Neural cell (in vitro differentiated cells): Measurements from ENCODE around the gene BMAL1. TPM values are rescaled to one million over a fixed set of nuclear protein-coding genes. Genes with fewer than 3 reads are reported as not detected.

Experiments used
- H2AFZ ChIP-seq: fragments of 200-600, 300-800 bp; sonication (generic), shearing (Covaris generic); 2 replicates; pipeline ENCODE4 v1.6.0; 2014; ENCODE audit warnings: low read depth, mild to moderate bottlenecking, antibody characterized with exemption, low read length, moderate library complexity
- H3F3A ChIP-seq: fragments of 200-600 bp; shearing (Covaris generic); 2 replicates; pipeline ENCODE4 v1.6.1; 2016; ENCODE audit warnings: mild to moderate bottlenecking, moderate library complexity, mixed read lengths, antibody characterized with exemption, low read length; ENCODE audit not compliant: insufficient read depth, poor library complexity, severe bottlenecking
- H3K27ac ChIP-seq: fragments of 200-600, 300-800 bp; sonication (generic), shearing (Covaris generic); 2 replicates; pipeline ENCODE4 v1.5.1; 2014; ENCODE audit warnings: mild to moderate bottlenecking, low read length, moderate library complexity
- H3K27me3 ChIP-seq: fragments of 300-800, 200-600 bp; sonication (generic), shearing (Covaris generic); 2 replicates; pipeline ENCODE4 v1.6.0; 2014; ENCODE audit warnings: mild to moderate bottlenecking, low read depth, low read length, moderate library complexity; ENCODE audit not compliant: insufficient read depth
- H3K36me3 ChIP-seq: fragments of 300-800, 200-600 bp; sonication (generic), shearing (Covaris generic); 2 replicates; pipeline ENCODE4 v1.5.1; 2014; ENCODE audit warnings: mild to moderate bottlenecking, antibody characterized with exemption, low read length, moderate library complexity; ENCODE audit not compliant: insufficient read depth
- H3K4me2 ChIP-seq: fragments of 300-800, 200-600 bp; sonication (generic), shearing (Covaris generic); 2 replicates; pipeline ENCODE4 v1.6.0; 2014; ENCODE audit warnings: mild to moderate bottlenecking, low read length
- H3K4me3 ChIP-seq: fragments of 300-800, 200-600 bp; sonication (generic), shearing (Covaris generic); 2 replicates; pipeline ENCODE4 v1.5.1; 2014; ENCODE audit warnings: mild to moderate bottlenecking, low read length, moderate library complexity
- H3K79me2 ChIP-seq: fragments of 200-600 bp; shearing (Covaris generic); replicated peaks from 2 replicates; pipeline ENCODE4 v1.6.0; 2014; ENCODE audit warnings: mild to moderate bottlenecking, low read length, moderate library complexity; ENCODE audit not compliant: insufficient read depth
- H3K9ac ChIP-seq: fragments of 300-800, 200-600 bp; sonication (generic), shearing (Covaris generic); 2 replicates; pipeline ENCODE4 v1.6.1; 2016; ENCODE audit warnings: mild to moderate bottlenecking, low read length, mixed read lengths
- H3K9me2 ChIP-seq: fragments of 200-600 bp; shearing (Covaris generic); 2 replicates; pipeline ENCODE4 v1.6.1; 2016; ENCODE audit warnings: mild to moderate bottlenecking, low read length, mixed read lengths; ENCODE audit not compliant: insufficient read depth
- H3K9me3 ChIP-seq: fragments of 200-600, 300-800 bp; sonication (generic), shearing (Covaris generic); 2 replicates; pipeline ENCODE4 v1.6.1; 2016; ENCODE audit warnings: mild to moderate bottlenecking, mixed run types, low read length, moderate library complexity, mixed read lengths
- H4K20me1 ChIP-seq: fragments of 200-600 bp; shearing (Covaris generic); 2 replicates; pipeline ENCODE4 v1.6.1; 2016; ENCODE audit warnings: mild to moderate bottlenecking, mixed run types; ENCODE audit not compliant: insufficient read depth
- CTCF ChIP-seq: fragments of 450-650 bp; IDR thresholded peaks from 2 replicates; pipeline ENCODE4 v1.5.1; 2014; ENCODE audit warnings: antibody characterized with exemption, mild to moderate bottlenecking, moderate library complexity; ENCODE audit not compliant: poor library complexity, severe bottlenecking
- EP300 ChIP-seq: fragments of 450-650 bp; conservative IDR thresholded peaks from 2 replicates; pipeline ENCODE4 v1.6.1; 2014; ENCODE audit warnings: antibody characterized with exemption, mild to moderate bottlenecking, moderate library complexity; ENCODE audit not compliant: poor library complexity, severe bottlenecking
- EZH2 ChIP-seq: fragments of 200-600, 300-800 bp; shearing (Covaris generic), sonication (generic); IDR thresholded peaks from 2 replicates; pipeline ENCODE4 v1.6.1; 2014; ENCODE audit warnings: antibody characterized with exemption, low read length, borderline replicate concordance, mild to moderate bottlenecking; ENCODE audit not compliant: insufficient read depth, poor library complexity, severe bottlenecking
- MXI1 ChIP-seq: fragments of 450-650 bp; conservative IDR thresholded peaks from 2 replicates; pipeline ENCODE4 v1.6.1; 2014; ENCODE audit warnings: antibody characterized with exemption, mild to moderate bottlenecking; ENCODE audit not compliant: poor library complexity, severe bottlenecking
- POLR2AphosphoS5 ChIP-seq: IDR thresholded peaks from 2 replicates; pipeline ENCODE4 v1.6.1; 2012
- RAD21 ChIP-seq: fragments of 450-650 bp; conservative IDR thresholded peaks from 2 replicates; pipeline ENCODE4 v1.6.1; 2014; ENCODE audit warnings: antibody characterized with exemption, mild to moderate bottlenecking, moderate library complexity
- REST ChIP-seq: IDR thresholded peaks from 2 replicates; pipeline ENCODE4 v1.6.1; 2012; ENCODE audit warnings: borderline replicate concordance
- SMC3 ChIP-seq: fragments of 450-650 bp; conservative IDR thresholded peaks from 2 replicates; pipeline ENCODE4 v1.6.1; 2014; ENCODE audit warnings: antibody characterized with exemption, mild to moderate bottlenecking, moderate library complexity; ENCODE audit not compliant: poor library complexity
- TAF1 ChIP-seq: IDR thresholded peaks from 2 replicates; pipeline ENCODE4 v1.6.1; 2012; ENCODE audit warnings: low read depth
- polyA plus RNA-seq: library from polyadenylated mRNA; depleted of rRNA; stranded (reverse); fragments of >200 nt; gene quantifications from 2 replicates; pipeline ENCODE4 v1.2.3, GENCODE V29; 2014

BMAL1 gene
- polyA plus RNA-seq, 1 donor from 2014 or later = 17.1 TPM

- H3K4me3 ChIP-seq = no peak overlapping the region
- no peak overlapping the region for H3K27ac ChIP-seq
- H4K20me1 ChIP-seq = no peaks in the 10 kb centered on the region
- no peaks in the 10 kb centered on the region for H3K27me3 ChIP-seq
- no peaks in the 10 kb centered on the region for H3K9me2 ChIP-seq
- TF ChIP-seq RAD21 (no peak), MXI1 (no peak), SMC3 (no peak), EP300 (no peak), POLR2AphosphoS5 (no peak), TAF1 (no peak), EZH2 (no peak), REST (no peak), CTCF (no peak)
- H3K9ac ChIP-seq = no peak overlapping the region
- H2AFZ ChIP-seq = no peak overlapping the region
- H3F3A ChIP-seq = no peaks in the 10 kb centered on the region
- no peak overlapping the region for H3K4me2 ChIP-seq
- no peaks in the 10 kb centered on the region for H3K36me3 ChIP-seq
- no peaks in the 10 kb centered on the region for H3K79me2 ChIP-seq
- no peaks in the 10 kb centered on the region for H3K9me3 ChIP-seq
Observed at GRCh38 chr11:13309156-13309555, 31.6 kb downstream of the BMAL1 start.

GRCh38 chr11:13310443-13310842 is 32.9 kb downstream of the BMAL1 start:
- Histone ChIP-seq H3K4me3 (no peak overlapping the region), H3K9me3 (no peaks in the 10 kb centered on the region), H3K9ac (no peak overlapping the region), H3K36me3 (no peaks in the 10 kb centered on the region), H3K79me2 (no peaks in the 10 kb centered on the region), H3K9me2 (no peaks in the 10 kb centered on the region), H3F3A (no peaks in the 10 kb centered on the region), H4K20me1 (no peaks in the 10 kb centered on the region), H2AFZ (no peak overlapping the region), H3K27ac (no peak overlapping the region), H3K4me2 (no peak overlapping the region), H3K27me3 (no peaks in the 10 kb centered on the region)
- TF ChIP-seq POLR2AphosphoS5 (no peak), RAD21 (no peak), EP300 (no peak), CTCF (no peak), EZH2 (no peak), MXI1 (no peak), TAF1 (no peak)
